Measurements from ENCODE around the gene KCNMA1. TPM values are rescaled to one million over a fixed set of nuclear protein-coding genes. Genes with fewer than 3 reads are reported as not detected.

The KCNMA1 gene
- total and polyA plus RNA-seq, 2 donors from 2014 or later, result 4.2 to 8.9 TPM

GRCh38 chr10:77431980-77432797 lies 205.4 kb downstream of the KCNMA1 start:
- Histone ChIP-seq H3K9ac (ENCODE audit: low read length in 3 of 3) (no peak overlapping the region), H3K27ac (ENCODE audit: low read depth in 2 of 2, low read length in 2 of 2) (no peak overlapping the region), H3K4me1 (ENCODE audit: control insufficient read depth in 2 of 3, insufficient read depth in 2 of 3, low read depth in 1 of 3, low read length in 3 of 3) (no peaks in the 10 kb centered on the region), H3K27me3 (ENCODE audit: control insufficient read depth, insufficient read depth, low read length) (no peaks in the 10 kb centered on the region), H3K9me3 (ENCODE audit: control insufficient read depth in 2 of 3, insufficient read depth in 1 of 3, low read length in 3 of 3) (no peaks in the 10 kb centered on the region), H3K36me3 (ENCODE audit: control insufficient read depth in 2 of 3, insufficient read depth in 3 of 3, low read length in 3 of 3) (no peaks in the 10 kb centered on the region), H3K4me3 (ENCODE audit: low read length in 3 of 3) (no peak overlapping the region)
- FAIRE-seq, result no peak
- no peak for DNase-seq
- intact Hi-C loops (cut with DNase I), result no loop called here
- TF ChIP-seq, protein P1, sequence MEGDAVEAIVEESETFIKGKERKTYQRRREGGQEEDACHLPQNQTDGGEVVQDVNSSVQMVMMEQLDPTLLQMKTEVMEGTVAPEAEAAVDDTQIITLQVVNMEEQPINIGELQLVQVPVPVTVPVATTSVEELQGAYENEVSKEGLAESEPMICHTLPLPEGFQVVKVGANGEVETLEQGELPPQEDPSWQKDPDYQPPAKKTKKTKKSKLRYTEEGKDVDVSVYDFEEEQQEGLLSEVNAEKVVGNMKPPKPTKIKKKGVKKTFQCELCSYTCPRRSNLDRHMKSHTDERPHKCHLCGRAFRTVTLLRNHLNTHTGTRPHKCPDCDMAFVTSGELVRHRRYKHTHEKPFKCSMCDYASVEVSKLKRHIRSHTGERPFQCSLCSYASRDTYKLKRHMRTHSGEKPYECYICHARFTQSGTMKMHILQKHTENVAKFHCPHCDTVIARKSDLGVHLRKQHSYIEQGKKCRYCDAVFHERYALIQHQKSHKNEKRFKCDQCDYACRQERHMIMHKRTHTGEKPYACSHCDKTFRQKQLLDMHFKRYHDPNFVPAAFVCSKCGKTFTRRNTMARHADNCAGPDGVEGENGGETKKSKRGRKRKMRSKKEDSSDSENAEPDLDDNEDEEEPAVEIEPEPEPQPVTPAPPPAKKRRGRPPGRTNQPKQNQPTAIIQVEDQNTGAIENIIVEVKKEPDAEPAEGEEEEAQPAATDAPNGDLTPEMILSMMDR (IDR thresholded peaks at IDR 0.05; ENCODE audit: borderline replicate concordance, extremely low read depth, insufficient read depth), result no peak

GRCh38 chr10:77431209-77431611 lies 206.4 kb downstream of the KCNMA1 start:
- H3K9ac ChIP-seq (ENCODE audit: low read length in 3 of 3), result no peak overlapping the region
- H3K4me3 ChIP-seq (ENCODE audit: low read length in 3 of 3), result no peak overlapping the region
- no peak overlapping the region for H3K27ac ChIP-seq (ENCODE audit: low read depth in 2 of 2, low read length in 2 of 2)
- H3K9me3 ChIP-seq (ENCODE audit: control insufficient read depth in 2 of 3, insufficient read depth in 1 of 3, low read length in 3 of 3), result no peaks in the 10 kb centered on the region
- TF ChIP-seq, protein P1 (IDR thresholded peaks at IDR 0.05; ENCODE audit: borderline replicate concordance, extremely low read depth, insufficient read depth), result no peak
- no peaks in the 10 kb centered on the region for H3K27me3 ChIP-seq (ENCODE audit: control insufficient read depth, insufficient read depth, low read length)
- FAIRE-seq (no peak), DNase-seq (no peak)
- no peaks in the 10 kb centered on the region for H3K4me1 ChIP-seq (ENCODE audit: control insufficient read depth in 2 of 3, insufficient read depth in 2 of 3, low read depth in 1 of 3, low read length in 3 of 3)
- intact Hi-C loops (cut with DNase I), result no loop called here
- no peaks in the 10 kb centered on the region for H3K36me3 ChIP-seq (ENCODE audit: control insufficient read depth in 2 of 3, insufficient read depth in 3 of 3, low read length in 3 of 3)

DNA sequence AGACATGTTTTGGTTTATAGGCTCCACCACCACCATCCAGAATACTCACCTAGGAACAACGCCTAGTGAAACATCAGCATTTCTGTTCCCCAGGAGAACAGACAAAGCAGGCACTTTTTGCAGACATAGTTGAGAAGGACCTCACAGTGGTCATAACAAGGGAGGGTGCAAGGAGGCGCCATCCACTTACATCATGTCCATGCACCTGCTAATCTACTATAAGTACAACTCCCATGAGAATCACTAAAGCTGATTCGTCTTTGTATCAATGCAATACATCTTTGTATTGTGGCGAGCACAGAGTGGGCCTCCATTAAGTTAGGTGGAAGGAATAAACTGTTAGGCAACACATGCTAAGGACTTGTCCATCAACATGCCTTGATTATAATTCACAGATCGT lies 207.1 kb downstream of the KCNMA1 start:
- FAIRE-seq, result no peak
- DNase-seq, result no peak
- intact Hi-C loops (cut with DNase I), result no loop called here

More for the DNA sequence above, 207.1 kb downstream of the KCNMA1 start:
- no peak overlapping the region for H3K4me3 ChIP-seq (ENCODE audit: low read length in 3 of 3)
- TF ChIP-seq, protein P1 (IDR thresholded peaks at IDR 0.05; ENCODE audit: borderline replicate concordance, extremely low read depth, insufficient read depth), result no peak
- H3K27ac ChIP-seq (ENCODE audit: low read depth in 2 of 2, low read length in 2 of 2), result no peak overlapping the region
- H3K4me1 ChIP-seq (ENCODE audit: control insufficient read depth in 2 of 3, insufficient read depth in 2 of 3, low read depth in 1 of 3, low read length in 3 of 3), result no peaks in the 10 kb centered on the region
- H3K27me3 ChIP-seq (ENCODE audit: control insufficient read depth, insufficient read depth, low read length), result no peaks in the 10 kb centered on the region
- no peak overlapping the region for H3K9ac ChIP-seq (ENCODE audit: low read length in 3 of 3)
- no peaks in the 10 kb centered on the region for H3K36me3 ChIP-seq (ENCODE audit: control insufficient read depth in 2 of 3, insufficient read depth in 3 of 3, low read length in 3 of 3)
- H3K9me3 ChIP-seq (ENCODE audit: control insufficient read depth in 2 of 3, insufficient read depth in 1 of 3, low read length in 3 of 3), result no peaks in the 10 kb centered on the region

Measured in kidney (tissue), 14 donors.